Left forelimb (tissue), 1 donor: ENCODE measurements around the gene CACNA1C.
A peak's percentile ranks its signal among the peaks of the same experiment; 100 is the strongest.

Experiments used
- DNase-seq: peaks from one replicate; pipeline ENCODE4 v3.0.0-alpha.2; 2018; ENCODE audit warnings: low spot score

Gene CACNA1C

DNA sequence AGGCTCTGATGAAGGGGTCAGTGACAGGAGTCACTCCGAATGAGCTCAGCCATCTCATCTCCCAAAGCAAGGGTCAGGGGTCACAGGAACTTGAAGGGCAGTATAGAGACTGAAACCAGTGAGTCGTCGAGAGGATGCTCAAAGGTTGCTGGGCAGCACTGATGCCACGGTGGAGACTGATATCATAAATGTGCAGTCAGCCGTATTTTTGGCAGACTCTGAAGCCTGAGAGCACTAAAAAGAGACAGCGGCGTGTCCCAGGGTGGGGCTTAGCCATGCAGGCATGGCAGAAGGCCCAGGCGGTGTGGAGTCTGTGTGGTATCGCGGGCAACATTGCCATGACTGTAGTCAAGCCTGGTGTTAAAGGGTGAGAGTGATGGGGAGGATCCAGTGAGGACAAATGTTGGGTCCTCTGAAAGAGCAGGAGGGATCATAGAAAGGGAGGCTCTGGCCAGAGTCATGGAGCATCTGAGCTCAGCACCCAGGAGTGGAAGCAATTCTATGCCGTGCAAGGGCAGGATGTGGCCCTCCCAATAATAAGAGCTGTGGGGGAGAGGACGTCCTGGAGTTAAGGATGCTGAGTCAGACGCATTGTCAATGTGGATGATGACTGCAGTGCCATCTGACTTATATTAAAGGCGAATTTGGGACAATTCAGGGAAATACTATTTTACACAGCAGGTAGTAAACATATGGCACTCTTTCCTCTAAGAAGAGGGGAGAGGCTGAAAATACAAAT is 500.8 kb downstream of the CACNA1C start:
- no peak for DNase-seq

DNA sequence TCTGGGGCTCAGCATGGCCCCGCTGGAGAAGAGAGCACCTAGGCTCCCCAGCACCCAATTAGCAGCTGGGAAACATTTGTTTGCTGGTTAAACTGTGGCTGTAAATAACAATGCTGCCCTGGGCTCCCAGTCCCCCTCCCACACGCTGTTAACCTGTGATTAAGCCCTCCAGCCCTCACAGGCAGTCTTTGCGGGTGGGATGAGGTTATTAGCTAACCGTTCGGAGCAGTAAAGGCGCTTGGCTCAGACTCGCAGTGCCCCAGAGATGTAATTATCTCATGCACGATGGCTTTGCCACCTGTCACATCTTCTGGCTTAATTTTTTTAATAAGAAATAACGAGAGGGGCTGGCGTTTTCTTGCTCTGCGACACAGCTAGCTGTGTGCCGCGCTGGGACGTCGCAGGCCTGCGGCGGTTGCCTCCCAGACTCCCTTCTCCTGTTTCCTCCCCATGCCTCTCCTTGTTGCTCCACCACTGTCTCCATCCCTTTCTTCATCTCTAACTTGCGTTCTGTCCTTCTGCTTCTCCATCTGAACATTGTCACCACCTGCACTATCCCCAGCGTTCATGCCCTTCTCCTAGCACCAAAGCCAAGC is 502.8 kb downstream of the CACNA1C start:
- no peak for DNase-seq

DNA sequence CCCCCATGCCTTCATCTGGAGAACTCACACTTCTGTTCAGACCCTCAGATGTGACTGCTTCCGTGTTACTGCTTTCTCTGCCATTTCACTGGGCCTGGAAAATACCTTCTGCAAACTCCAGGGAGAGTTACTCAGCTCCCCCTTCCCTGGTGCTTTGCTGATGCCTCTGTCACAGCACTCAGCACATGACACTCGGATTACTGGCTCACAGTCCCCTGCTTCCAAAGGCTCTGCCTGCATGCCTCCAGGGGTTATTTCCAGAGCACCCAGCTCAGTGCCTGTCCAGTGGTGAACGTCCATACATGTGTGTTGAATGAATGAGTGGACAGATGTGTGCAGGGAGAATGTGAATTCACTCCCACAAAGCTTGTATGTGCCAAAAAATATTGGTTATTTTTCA is 504.8 kb downstream of the CACNA1C start:
- DNase-seq = no peak

- no peak for DNase-seq
Observed at GRCh38 chr12:2559931-2560330, 507.1 kb downstream of the CACNA1C start.

DNA sequence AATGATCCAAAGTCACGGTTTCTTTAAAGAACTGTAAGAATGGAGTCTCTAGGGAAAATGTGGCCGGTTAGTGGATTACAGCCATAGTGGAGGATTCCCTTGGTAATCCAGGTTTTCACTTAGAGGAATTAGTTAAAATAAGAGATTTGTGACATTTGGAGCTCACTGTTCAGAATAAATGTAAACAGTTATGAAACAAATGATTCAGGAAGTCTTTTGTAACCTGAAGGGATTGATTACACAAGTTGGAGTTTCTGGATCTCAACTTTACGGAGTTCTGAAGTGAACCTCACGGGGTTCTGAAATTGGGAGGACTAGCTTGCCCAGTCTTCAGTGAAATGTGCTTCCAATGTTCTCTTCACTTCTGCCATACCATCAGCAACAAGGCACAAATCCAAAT is 507.6 kb downstream of the CACNA1C start:
- no peak for DNase-seq

GRCh38 chr12:2561367-2561766 is 508.6 kb downstream of the CACNA1C start:
- DNase-seq = no peak

DNA sequence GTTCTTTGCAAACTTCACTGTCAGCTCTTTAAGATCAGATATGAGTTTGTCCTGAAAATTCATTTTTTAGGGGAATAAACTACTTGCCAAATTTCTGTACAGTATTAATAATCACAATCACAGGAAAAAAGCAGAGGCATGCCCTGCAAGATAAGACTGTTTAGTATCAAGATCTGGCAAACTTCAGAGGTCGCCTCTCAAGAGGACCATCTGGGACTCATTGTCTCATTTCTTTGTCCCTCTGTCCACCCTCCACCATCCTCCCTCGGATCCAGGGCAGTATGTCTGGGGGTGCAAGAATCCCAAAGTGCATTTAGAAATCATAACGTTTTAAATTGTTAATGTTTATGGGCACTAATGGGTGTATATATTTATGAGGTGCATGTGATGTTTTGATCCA is 509.6 kb downstream of the CACNA1C start:
- no peak for DNase-seq

DNA sequence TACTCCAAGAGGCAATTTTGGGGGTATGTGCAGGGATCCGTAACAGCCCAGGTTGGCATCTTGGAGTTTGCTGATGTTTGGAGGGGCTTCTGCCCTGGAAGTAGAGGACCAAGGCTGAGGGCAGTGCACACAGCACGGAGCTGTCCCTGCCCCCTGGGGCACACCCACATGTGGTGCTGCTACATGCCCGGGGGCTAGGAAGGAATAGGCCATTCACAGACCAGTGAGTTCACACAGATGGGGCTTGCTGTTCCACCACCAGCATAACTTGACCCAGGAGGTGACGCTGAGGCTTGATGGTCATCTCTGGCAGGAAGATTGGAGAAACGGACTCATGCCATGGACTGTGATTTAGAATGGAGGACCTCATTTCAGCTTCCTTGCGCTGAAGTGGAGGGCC is 510.9 kb downstream of the CACNA1C start:
- DNase-seq = no peak

GRCh38 chr12:2566161-2566560 is 513.4 kb downstream of the CACNA1C start:
- DNase-seq = no peak

DNA sequence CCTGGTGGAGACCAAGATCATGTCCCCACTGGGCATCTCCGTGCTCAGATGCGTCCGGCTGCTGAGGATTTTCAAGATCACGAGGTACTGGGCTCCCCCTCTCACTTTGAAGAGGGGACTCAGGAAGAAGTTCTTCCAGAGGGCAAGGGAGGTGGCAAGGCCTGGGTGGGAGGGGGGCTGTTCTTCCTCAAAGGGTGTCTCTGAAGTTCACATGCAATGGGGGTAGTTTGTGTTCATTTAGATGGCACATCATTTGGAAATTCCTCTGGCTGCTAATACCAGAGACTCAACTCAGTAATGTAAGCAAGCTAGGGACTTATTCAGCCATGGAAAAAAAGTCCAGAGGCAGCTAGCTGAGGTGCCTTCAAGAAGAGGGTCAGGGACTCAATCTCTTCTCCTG is 514.9 kb downstream of the CACNA1C start:
- no peak for DNase-seq

GRCh38 chr12:2570562-2570961 is 517.8 kb downstream of the CACNA1C start:
- DNase-seq = no peak

GRCh38 chr12:2574355-2574935 is 521.7 kb downstream of the CACNA1C start:
- peak; percentile 36 for DNase-seq

GRCh38 chr12:2575245-2575644 is 522.5 kb downstream of the CACNA1C start:
- no peak for DNase-seq

DNA sequence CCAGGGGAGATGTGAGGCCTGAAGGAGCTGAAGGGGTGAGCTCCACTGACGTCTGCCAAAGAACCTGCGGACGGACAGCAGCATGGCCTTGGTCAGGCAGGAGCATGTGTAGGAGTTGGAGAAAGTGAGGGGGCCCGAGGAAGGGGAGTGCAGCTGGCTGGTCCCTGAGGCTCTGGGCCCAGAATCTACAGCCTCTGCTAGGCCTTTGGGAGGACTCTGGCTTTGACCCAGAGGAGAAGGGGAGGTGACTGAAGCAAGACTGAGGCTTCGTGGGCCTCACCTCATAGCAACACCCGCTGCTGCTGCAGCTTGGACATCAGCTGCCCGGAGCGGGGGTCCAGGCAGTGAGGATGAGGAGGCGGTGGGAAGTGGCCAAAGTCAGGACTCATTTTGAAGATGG is 525.4 kb downstream of the CACNA1C start:
- DNase-seq = peak; percentile 38

DNA sequence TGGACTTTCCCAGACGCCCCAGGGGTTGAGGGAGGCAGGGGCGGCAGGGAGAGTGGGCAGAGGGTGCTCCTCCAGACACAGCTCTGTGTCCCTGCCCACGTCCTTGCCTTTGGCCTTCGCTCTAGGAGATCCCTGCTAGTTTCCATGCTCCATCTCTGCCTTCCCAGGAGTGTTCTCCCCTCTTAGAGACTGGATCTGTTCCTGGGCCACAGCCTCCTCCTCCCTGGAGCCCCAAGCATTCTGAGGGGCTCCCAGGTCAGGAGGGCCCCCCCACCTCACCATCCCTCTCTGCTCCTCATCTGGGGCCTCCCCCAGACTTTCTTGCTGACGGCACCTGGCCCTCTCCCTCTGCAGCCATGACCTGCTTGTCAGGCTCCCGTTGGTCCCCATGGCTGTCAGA is 526.0 kb downstream of the CACNA1C start:
- DNase-seq = no peak

DNA sequence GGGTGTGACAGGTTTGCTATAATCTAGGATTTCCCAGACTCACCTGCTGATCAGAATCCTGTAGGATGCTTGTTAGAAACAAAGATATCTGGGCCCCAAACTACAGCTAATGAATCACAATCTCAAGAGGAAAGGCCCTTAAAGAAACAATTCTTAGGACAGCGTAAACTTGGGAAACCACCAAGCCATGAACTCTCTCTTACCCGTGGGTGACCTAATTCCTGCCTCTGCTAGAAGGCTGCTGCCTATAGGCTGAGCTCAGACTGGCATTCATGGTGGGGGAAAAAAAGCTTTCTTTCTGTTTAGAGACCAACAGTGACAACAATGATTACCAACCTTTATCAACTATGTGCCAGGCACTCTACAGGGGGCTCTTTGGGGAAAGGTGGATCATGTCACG is 528.0 kb downstream of the CACNA1C start:
- DNase-seq = no peak

DNA sequence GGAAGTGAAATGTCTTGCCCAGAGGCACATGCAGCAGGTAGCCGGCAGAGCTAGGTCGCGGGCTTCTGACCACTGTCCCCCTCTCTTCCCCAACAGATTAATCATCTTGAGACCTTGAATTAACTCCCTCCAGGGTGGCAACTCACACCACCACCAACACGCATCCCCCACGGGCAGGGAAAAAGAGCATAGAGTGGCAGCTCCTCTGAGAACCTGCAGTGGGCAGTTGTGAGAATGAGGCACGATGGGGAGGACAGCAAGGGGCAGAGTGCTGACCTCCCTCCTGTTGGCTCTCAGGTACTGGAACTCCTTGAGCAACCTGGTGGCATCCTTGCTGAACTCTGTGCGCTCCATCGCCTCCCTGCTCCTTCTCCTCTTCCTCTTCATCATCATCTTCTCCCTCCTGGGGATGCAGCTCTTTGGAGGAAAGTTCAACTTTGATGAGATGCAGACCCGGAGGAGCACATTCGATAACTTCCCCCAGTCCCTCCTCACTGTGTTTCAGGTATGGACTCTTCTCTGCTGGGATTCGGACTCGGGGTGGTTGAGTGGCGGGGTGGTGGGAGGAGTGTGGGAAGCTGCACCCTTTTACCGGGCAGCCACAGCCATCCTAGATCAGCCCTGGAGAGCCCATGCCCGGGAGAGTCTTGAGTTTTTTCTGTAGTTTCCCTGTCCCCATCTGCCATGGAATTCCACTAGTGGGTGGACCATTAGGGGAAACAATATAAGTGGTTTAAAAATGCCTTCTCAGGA is 528.7 kb downstream of the CACNA1C start:
- peak; percentile 37 for DNase-seq

DNA sequence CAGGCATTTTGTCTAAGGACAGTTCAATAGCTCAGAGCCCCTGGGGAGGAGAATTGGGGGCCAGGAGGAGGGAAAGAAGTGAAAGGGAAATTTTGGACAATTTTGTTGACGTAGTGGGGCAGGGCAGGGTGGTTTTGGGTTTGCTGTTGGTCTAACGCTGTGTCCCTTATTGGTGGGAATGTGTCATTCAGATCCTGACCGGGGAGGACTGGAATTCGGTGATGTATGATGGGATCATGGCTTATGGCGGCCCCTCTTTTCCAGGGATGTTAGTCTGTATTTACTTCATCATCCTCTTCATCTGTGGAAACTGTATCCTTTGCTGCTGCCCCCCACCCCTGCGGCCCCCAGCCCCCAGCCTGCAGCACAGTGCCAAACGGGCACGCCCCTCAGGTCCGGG is 529.8 kb downstream of the CACNA1C start:
- DNase-seq = no peak

DNA sequence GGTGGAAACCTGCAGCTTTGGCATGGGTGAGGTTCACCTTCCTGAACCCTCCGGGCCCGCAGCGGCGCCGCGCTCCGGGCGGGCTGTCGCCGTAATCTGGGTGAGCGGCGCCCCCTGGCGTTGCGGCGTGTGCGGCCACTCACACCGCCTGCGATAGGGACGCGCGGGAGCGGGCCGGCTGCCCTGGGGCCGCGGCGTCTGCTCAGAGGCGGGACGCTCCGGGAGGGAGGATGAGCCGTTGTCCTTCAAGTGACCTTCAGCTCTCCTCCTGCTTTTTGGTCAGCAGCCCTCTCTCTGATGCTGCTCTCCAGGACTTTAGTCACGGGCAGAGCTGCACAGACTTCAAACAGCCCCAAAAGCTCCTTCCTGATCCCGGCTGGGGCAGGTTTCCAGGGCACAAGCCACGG is 530.3 kb downstream of the CACNA1C start:
- peak; percentile 74 for DNase-seq

GRCh38 chr12:2583642-2584401 is 531.0 kb downstream of the CACNA1C start:
- DNase-seq = peak; percentile 26

DNA sequence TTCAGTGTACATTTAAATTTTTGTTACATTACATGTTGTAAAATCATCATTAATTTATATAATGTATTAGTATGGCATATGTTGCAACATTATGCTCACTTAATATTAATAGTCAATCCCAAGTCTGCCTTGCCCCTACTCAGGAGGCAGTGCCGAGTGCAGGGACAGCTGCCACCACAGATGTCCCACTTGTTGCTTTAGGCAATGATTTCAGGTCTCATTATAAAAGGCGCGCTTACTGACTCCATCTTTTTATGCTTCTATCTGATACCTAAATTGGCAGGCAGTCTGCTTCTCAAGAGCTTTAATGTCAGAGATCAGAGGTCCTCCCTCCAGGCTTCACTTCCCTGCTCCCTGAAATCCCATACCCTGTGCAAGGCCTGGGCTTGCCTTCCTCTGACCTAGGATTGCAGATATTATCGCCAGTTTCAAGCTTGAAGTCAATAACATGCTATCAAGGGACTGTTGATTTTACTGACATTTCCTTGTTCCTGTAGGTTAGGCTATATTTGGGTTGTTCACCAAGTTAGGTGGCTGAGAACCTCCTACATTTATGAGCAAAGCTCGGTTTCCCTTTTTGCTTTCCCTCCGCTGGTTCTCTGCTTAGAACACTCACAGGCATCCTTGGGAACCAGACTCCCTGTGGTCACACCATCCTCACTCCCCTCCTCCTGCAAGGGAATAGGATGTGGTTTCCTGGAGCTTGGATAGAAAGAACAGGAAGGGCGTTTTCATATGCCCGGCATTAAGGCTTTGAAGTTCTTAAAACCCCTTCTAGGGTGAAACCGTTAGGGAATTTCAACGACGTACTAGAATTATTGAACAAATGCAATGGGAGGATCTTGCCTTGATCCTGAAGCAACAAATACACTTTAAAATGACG is 533.6 kb downstream of the CACNA1C start:
- no peak for DNase-seq
